HuH-7.5 (cell line): ENCODE results near the gene RIN3.

Experiments
- DNase-seq: peaks from one replicate; pipeline ENCODE4 v3.0.0; 2011; ENCODE audit warnings: low spot score

RIN3 gene

GRCh38 chr14:92575748-92576303 is 62.2 kb downstream of the RIN3 start:
- no peak for DNase-seq

GRCh38 chr14:92577321-92577742 is 63.8 kb downstream of the RIN3 start:
- no peak for DNase-seq

GRCh38 chr14:92578511-92578910 is 64.9 kb downstream of the RIN3 start:
- no peak for DNase-seq

GRCh38 chr14:92579244-92579936 is 65.8 kb downstream of the RIN3 start:
- no peak for DNase-seq

- DNase-seq, result no peak
Observed at GRCh38 chr14:92581206-92581605, 67.6 kb downstream of the RIN3 start.

- no peak for DNase-seq
Observed at GRCh38 chr14:92581966-92582566, 68.5 kb downstream of the RIN3 start.

GRCh38 chr14:92582706-92583452 is 69.3 kb downstream of the RIN3 start:
- no peak for DNase-seq

GRCh38 chr14:92584220-92584619 is 70.6 kb downstream of the RIN3 start:
- DNase-seq, result no peak

GRCh38 chr14:92584816-92585215 is 71.2 kb downstream of the RIN3 start:
- no peak for DNase-seq

GRCh38 chr14:92585981-92586937 is 72.7 kb downstream of the RIN3 start:
- DNase-seq, result no peak

- DNase-seq, result no peak
Observed at GRCh38 chr14:92586963-92587699, 73.5 kb downstream of the RIN3 start.

- DNase-seq, result no peak
Observed at GRCh38 chr14:92587700-92588085, 74.1 kb downstream of the RIN3 start.

- no peak for DNase-seq
Observed at GRCh38 chr14:92589213-92589852, 75.8 kb downstream of the RIN3 start.

GRCh38 chr14:92590176-92590575 is 76.6 kb downstream of the RIN3 start:
- DNase-seq, result no peak

- DNase-seq, result no peak
Observed at GRCh38 chr14:92590941-92591340, 77.4 kb downstream of the RIN3 start.

GRCh38 chr14:92591346-92591745 is 77.8 kb downstream of the RIN3 start:
- DNase-seq, result no peak

GRCh38 chr14:92595267-92595666 is 81.7 kb downstream of the RIN3 start:
- DNase-seq, result no peak

GRCh38 chr14:92596331-92596907 is 82.8 kb downstream of the RIN3 start:
- no peak for DNase-seq

GRCh38 chr14:92597906-92598905 is 84.6 kb downstream of the RIN3 start:
- DNase-seq, result no peak
